Body of pancreas (tissue), 4 donors: Measurements from ENCODE around the gene CENPF.

Experiments used
- CTCF ChIP-seq, 7 experiments: fragments of 450-650 bp in 4 of 7; fragments of 200-600 bp in 3 of 7; sonication (generic) in 3 of 7; IDR thresholded peaks; one replicate each; pipeline ENCODE4 v1.5.1; 2016 to 2019; ENCODE audit warnings: antibody characterized with exemption in 7 of 7
- POLR2A ChIP-seq, 3 donors: fragments of 450-650 bp; IDR thresholded peaks; one replicate each; pipeline ENCODE4 v1.6.1; 2016; ENCODE audit warnings: antibody characterized with exemption in 3 of 3, mild to moderate bottlenecking in 2 of 3

GRCh38 chr1:214581785-214582184 is 21.2 kb upstream of the CENPF start:
- TF ChIP-seq POLR2A (IDR thresholded peaks at IDR 0.05) (no peak), CTCF (IDR thresholded peaks at IDR 0.05) (no peak)
